ENCODE measurements around the gene WHRN.

Gene WHRN

GRCh38 chr9:114416906-114417305 lies 88.4 kb downstream of the WHRN start:
- no peak for DNase-seq

GRCh38 chr9:114416290-114416689 lies 89.0 kb downstream of the WHRN start:
- no peak for DNase-seq

- no peak for DNase-seq
Measured at GRCh38 chr9:114414346-114414745, 90.9 kb downstream of the WHRN start.

GRCh38 chr9:114413861-114414301 lies 91.4 kb downstream of the WHRN start:
- no peak for DNase-seq

GRCh38 chr9:114412048-114412683 lies 93.1 kb downstream of the WHRN start:
- no peak for DNase-seq

- DNase-seq = no peak
Measured at GRCh38 chr9:114411452-114411851, 93.8 kb downstream of the WHRN start.

GRCh38 chr9:114410910-114411309 lies 94.4 kb downstream of the WHRN start:
- DNase-seq = no peak

GRCh38 chr9:114409842-114410241 lies 95.4 kb downstream of the WHRN start:
- DNase-seq = no peak

- DNase-seq = no peak
Measured at GRCh38 chr9:114409103-114409780, 96.0 kb downstream of the WHRN start.

GRCh38 chr9:114408645-114409044 lies 96.6 kb downstream of the WHRN start:
- DNase-seq = no peak

- DNase-seq = no peak
Measured at GRCh38 chr9:114407889-114408288, 97.4 kb downstream of the WHRN start.

GRCh38 chr9:114406441-114406840 lies 98.8 kb downstream of the WHRN start:
- no peak for DNase-seq

GRCh38 chr9:114405294-114406034 lies 99.8 kb downstream of the WHRN start:
- DNase-seq = peak; percentile 86

- no peak for DNase-seq
Measured at GRCh38 chr9:114404531-114404930, 100.7 kb downstream of the WHRN start.

- DNase-seq = no peak
Measured at GRCh38 chr9:114403153-114403756, 102.0 kb downstream of the WHRN start.

- DNase-seq = no peak
Measured at GRCh38 chr9:114401344-114401743, 103.9 kb downstream of the WHRN start.

- DNase-seq = no peak
Measured at GRCh38 chr9:114400772-114401171, 104.5 kb downstream of the WHRN start.

GRCh38 chr9:114400219-114400618 lies 105.1 kb downstream of the WHRN start:
- DNase-seq = no peak

GRCh38 chr9:114399381-114399780 lies 105.9 kb downstream of the WHRN start:
- no peak for DNase-seq

GRCh38 chr9:114397848-114398605 lies 107.2 kb downstream of the WHRN start:
- peak; percentile 95 for DNase-seq

- DNase-seq = no peak
Measured at GRCh38 chr9:114397219-114397847, 107.9 kb downstream of the WHRN start.

- no peak for DNase-seq
Measured at GRCh38 chr9:114396558-114397218, 108.6 kb downstream of the WHRN start.
